ENCODE data around the gene KXD1.
"Not testable (repeated sequence)": the region's sequence is repeated elsewhere in the genome, so short reads cannot be mapped to it uniquely, and the experiment has no call there.

GRCh38 chr19:18600692-18601397 lies 43.2 kb downstream of the KXD1 start:
- not testable (repeated sequence) for TF ChIP-seq CTCF, POLR2A (IDR thresholded peaks at IDR 0.05)

Measured in thyroid gland (tissue), 4 donors.